ENCODE measurements around the gene MRPS33.

DNA sequence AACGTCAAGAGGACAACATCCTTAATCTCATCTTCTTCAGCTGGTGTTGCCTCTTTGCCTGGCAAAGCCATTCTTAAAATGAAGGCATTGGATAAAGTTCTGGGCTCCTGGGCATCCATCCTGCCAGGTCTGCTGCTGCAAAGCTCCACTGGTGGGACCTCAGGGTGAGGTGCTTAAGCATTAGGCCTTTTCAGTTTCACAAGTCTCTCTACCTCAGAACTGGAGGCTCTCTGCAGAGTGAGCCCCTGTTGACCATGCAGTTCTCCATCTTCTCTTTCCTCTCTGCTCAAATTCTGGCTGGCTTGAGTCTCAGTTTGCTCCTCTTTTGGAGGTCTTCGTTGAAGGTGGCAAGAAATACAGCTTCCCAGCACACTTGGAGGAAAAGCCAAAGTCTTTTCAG is 47.3 kb downstream of the MRPS33 start:
- TF ChIP-seq POLR2A (IDR thresholded peaks at IDR 0.05; ENCODE audit: low read length) (no peak), GATA1 (IDR thresholded peaks at IDR 0.05; ENCODE audit: low read depth, low read length) (no peak)
